Measurements from ENCODE around the gene MCTP2.
A peak's percentile ranks its signal among the peaks of the same experiment; 100 is the strongest.

Gene MCTP2

DNA sequence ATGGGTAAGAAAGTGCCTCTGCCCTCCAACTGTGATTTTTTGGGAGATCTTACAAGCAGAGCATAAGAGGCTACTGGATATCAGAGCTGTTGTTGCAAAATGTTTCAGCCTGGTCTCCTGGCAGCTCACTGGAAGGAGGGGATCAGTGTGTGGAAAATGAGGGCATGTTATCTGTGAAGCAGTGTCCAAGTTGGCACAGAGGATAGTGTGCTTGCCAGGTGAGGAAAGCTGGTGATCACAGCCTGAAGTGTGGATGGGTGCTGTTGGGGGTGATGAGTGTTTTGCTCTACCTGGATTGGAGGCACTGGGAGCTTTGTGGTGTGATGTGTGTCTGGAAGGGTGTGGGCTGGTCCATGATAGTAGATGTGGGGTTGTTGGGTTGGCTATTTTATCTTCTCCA, 69.3 kb downstream of the MCTP2 start:
- DNase-seq: no peak

DNA sequence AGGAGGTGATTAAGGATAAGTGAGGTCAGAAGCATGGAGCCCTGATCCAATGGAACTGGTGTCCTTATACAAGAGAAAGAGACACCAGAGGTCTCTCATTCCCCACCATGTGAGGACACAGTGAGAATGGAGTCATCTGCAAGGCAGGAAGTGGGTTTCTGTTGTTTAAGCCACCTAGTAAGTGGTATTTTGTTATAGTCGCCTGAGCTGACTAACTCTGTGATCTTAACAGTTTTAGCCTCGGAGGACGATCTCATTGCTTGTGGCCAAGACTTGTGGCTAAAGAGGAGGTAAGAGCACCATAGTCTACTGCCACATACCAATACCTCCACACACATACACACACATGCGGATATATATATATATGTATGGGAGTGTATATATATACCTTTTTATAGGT, 73.8 kb downstream of the MCTP2 start:
- peak; percentile 57 for DNase-seq

- DNase-seq: peak; percentile 54
Measured at GRCh38 chr15:94306700-94307650, 75.6 kb downstream of the MCTP2 start.

- no peak for DNase-seq
Measured at GRCh38 chr15:94312946-94313345, 81.6 kb downstream of the MCTP2 start.

GRCh38 chr15:94314639-94315038, 83.3 kb downstream of the MCTP2 start:
- DNase-seq: no peak

DNA sequence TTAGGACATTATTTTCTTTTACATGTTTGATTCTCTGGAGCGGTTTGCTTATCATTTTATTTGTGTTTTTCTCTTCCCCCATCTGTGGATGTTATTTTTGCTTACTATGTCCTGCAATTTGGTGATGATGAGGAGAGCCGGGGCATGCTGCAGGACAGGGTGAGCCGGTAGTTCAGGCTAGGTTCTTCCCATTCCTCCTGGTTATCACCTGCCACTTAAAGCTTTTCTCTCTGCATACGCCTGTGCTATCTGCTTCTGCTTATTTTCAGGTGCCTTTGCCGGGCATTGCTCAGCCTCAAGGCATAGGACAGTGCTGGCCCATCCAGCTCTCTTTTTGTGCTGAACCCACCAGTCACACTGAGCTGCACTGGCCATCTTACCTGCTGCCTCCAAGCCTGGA, 85.8 kb downstream of the MCTP2 start:
- no peak for DNase-seq

- no peak for DNase-seq
Measured at GRCh38 chr15:94322141-94322540, 90.8 kb downstream of the MCTP2 start.

DNA sequence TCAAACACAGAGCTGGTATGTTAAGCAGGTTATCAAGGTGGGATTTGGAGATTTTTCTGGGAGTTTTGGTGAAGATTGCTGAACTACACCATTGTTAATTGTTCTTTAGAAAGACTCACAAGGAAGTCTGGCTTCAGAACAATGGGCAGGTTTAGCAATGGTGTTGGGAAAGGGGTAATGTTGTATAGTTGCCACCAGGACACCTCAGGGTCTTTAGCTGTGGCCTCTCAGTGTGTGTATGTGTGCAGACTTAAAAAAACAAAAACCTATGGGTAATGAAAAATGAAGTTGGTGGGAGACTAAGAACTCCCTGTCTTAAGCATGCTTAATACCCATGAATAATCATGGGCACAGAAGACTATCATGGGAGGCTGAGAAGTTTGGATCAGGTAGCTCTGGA, 91.7 kb downstream of the MCTP2 start:
- DNase-seq: no peak

- DNase-seq: peak; percentile 66
Measured at GRCh38 chr15:94324117-94324826, 92.9 kb downstream of the MCTP2 start.

- no peak for DNase-seq
Measured at GRCh38 chr15:94324835-94325767, 93.7 kb downstream of the MCTP2 start.

- peak; percentile 24 for DNase-seq
Measured at GRCh38 chr15:94327356-94327936, 96.1 kb downstream of the MCTP2 start.

- no peak for DNase-seq
Measured at GRCh38 chr15:94331731-94332130, 100.4 kb downstream of the MCTP2 start.

- no peak for DNase-seq
Measured at GRCh38 chr15:94335616-94336015, 104.3 kb downstream of the MCTP2 start.

DNA sequence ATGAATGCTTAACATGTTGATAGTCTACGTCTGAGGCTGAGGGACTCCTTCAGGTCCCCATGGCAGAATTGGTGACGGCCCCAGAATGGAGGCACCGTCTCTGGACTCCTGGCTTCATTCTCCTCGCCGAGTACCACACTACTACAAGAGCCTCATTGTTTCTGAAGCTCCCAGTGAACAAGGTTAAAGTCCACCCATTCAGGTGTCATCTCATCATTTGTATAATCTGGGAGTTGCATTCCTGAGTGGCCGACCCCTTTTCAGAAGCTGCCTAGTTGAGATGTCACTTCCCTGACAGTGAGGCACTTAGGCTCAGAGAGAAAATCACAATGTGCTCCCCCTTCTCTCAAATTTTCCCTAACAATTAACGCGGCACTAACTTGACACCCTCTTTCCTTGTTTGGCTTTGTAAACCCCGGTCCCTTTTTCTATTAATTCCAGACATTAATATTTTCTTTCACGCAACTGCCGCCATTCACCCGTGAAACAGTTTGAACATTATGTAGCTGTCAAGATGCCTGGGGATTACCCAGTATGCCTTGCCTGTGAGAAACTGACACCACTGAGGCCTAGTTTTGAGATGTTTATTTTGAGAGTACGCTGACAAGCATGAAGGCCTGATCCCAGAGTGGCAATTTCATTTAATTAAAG, 105.6 kb downstream of the MCTP2 start:
- no peak for DNase-seq

DNA sequence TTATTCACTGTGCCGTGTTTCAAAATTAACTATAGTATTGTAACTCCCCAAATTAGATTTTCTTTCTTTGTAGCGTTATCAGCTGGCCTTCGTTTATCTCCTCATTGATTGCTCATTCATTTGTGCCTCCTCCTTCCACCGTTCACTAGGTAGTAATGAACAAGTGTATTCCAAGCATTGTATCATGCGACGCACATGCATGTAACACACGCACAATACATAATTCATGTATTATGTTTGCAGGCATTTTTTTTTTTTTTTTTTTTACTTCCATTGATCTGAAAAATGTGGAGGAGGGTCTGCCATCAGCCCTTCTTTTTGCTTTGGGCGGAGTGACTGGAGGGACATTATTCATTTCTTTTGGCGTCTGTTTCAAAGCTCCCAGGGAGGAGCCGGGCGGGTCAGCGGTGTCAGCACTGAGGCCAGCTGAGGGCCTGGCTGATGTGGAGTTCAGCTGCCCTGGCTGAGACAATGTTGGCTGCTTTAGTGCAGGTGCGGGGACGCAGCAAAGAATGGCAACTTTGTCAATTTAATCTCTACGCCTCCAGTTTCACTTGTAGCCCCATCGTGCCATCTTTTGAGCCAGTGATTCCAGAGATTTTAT, 107.0 kb downstream of the MCTP2 start:
- no peak for DNase-seq

DNA sequence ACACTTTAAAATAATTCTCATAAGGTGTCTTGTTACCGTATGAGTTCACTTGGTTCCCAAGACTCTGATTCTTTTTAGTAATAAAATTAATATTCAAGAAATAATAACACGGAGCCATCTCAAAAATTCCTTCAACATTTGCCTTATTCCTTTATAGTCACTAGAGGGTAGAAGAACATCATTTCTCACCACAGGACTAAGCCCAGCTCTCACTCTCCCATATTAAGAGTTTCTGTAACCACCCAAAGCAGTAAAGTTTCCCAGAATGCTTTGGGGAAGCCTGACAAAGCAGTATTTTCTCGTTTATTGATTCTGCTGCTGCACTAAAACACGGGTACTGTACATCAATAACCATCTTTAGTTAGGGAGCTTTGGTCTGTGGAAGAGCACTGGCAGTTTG, 114.9 kb downstream of the MCTP2 start:
- no peak for DNase-seq

DNA sequence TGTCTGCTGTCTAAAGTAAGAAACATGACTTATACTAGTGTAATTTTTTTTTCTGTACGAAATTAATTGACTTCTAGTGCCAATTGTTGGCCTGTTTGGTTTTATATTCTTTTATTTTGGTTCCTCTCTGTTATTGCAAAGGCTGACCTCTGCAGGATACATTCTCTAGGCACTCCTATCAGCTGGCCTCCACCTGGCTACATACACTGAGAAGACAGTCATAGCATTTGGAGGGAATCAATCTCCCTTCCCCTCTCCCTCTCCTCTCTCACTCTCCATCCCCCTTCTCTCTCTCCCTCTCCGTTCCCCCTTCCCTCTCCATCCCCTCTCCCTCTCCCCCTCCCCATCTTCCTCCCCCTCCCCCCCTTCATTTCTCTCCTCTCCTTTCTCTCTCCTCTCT, 116.7 kb downstream of the MCTP2 start:
- DNase-seq: no peak

- no peak for DNase-seq
Measured at GRCh38 chr15:94351031-94351535, 119.7 kb downstream of the MCTP2 start.

- no peak for DNase-seq
Measured at GRCh38 chr15:94352636-94353487, 121.5 kb downstream of the MCTP2 start.

GRCh38 chr15:94353488-94353820, 122.1 kb downstream of the MCTP2 start:
- DNase-seq: no peak

- DNase-seq: no peak
Measured at GRCh38 chr15:94354655-94355054, 123.3 kb downstream of the MCTP2 start.

Data from CD4-positive, alpha-beta T cell treated with Interleukin-10 for 1 hour (primary cell).